GM21423 (cell line): ENCODE results near the gene ZSWIM4.

ENCODE experiments used
- ATAC-seq: cut with Tn5 transposase; IDR thresholded peaks from one replicate; pipeline ENCODE4 v1.9.1; 2021; ENCODE audit warnings: mild to moderate bottlenecking, moderate library complexity; ENCODE audit not compliant: unreplicated experiment

ZSWIM4 gene

GRCh38 chr19:13806728-13807127, 11.5 kb downstream of the ZSWIM4 start:
- ATAC-seq, result no peak

DNA sequence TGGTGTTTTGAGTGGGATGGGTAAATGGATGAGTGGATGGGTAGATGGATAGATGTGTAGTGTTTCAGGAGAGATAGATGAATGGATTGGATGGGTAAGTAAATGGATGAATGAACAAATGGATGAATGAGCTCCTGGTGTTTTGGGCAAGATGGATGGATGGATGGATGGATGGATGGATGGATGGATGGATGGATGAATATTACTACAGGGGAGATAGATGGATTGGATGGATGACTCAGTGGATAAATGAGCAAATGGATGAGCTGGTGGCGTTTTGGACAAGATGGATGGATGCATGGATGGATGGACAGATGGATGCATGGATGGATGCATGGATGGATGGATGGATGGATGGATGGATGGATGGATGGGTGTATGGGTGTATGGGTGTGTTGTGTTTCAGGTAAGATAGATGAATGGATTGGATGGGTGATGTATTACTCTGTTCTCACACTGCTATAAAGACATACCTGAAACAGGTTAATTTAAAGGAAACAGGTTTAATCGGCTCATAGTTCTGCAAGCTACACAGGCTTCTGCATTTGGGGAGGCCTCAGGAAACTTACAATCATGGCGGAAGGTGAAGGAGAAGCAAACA, 12.3 kb downstream of the ZSWIM4 start:
- ATAC-seq, result no peak

- ATAC-seq, result no peak
Measured at GRCh38 chr19:13808856-13809255, 13.6 kb downstream of the ZSWIM4 start.

- ATAC-seq, result no peak
Measured at GRCh38 chr19:13812544-13812943, 17.3 kb downstream of the ZSWIM4 start.

- no peak for ATAC-seq
Measured at GRCh38 chr19:13813147-13813546, 17.9 kb downstream of the ZSWIM4 start.

- no peak for ATAC-seq
Measured at GRCh38 chr19:13814550-13814949, 19.3 kb downstream of the ZSWIM4 start.

DNA sequence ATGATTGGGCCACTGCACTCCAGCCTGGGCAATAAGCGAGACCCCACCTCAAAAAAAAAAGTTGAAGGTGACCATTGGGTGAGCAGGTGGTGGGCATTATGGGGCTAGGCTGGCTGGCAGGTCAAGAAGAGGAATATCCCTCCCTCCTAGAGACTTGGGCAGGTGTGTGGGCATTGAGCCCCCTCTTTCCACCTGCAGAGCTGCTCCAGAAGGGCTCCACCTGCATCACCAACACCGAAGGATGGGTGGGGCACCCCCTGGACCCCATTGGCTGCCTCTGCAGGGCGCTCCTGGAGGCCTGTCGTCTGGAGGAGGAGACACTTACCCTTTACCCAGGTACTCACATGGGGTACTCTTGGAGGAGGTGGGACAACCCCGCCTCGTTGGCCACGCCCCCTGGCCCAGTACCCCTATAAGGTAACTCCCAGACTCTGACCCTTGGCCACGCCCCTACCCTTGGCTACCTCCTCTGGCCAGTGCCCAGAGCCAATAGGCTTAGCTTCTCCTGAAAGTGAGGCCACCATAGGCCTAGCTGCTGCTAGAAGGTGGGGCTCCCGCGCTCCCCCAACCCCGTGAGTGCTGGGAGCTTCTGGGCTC, 21.9 kb downstream of the ZSWIM4 start:
- ATAC-seq, result no peak

- no peak for ATAC-seq
Measured at GRCh38 chr19:13817615-13818371, 22.6 kb downstream of the ZSWIM4 start.

- no peak for ATAC-seq
Measured at GRCh38 chr19:13819238-13819637, 24.0 kb downstream of the ZSWIM4 start.

DNA sequence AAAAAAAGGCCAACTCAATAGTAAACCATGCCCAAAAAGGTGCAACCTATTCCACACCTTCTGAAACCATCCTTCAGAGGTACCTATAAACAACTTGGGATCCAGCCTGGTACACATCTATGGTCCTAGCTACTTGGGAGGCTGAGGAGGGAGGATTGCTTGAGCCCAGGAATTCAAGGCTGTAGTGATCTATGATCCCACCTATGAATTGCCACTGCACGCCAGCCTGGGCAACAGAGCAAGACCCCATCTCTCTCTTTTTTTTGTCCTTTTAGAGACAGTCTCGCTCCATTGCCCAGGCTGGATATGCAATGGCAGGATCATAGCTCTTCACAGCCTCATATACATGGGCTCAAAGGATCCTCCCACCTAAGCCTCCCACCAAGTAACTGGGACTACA, 26.0 kb downstream of the ZSWIM4 start:
- no peak for ATAC-seq

GRCh38 chr19:13823256-13823655, 28.0 kb downstream of the ZSWIM4 start:
- no peak for ATAC-seq

DNA sequence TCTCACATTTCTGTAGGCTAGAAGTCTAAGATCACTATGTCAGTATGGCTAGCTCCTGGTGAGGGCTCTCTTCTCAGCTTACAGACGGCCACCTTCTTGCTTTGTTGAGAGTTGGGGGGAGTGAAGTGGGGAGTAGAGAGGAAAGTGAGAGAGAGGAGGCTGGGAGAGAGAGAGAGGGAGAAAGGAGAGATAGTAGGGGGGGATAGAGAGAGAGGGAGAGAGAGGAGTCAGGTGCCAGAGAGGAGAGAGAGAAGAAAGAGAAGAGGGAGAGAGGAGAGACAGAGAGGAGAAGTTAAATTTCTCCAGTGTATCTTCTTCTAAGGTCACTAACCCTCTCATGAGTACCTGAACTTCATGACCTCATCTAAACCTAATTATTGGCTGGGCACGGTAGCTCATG, 28.7 kb downstream of the ZSWIM4 start:
- ATAC-seq, result no peak

DNA sequence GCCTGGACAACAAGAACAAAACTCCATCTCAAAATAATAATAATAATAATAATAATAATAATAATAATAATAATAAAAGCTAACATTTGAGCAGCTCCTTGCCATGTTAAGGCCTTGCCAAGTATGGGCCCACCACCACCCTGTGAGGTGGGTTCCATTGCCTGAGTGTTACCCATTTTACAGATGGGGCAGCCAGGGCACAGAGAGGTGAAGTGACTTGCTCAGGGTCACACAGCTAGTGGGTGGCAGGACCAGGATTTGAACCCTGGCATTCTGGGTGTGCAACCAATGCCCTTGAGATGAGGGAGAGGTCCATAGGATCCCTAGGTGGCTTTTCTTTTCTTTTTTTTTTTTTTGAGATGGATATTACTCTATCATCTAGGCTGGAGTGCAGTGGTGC, 29.5 kb downstream of the ZSWIM4 start:
- no peak for ATAC-seq

GRCh38 chr19:13825489-13826441, 30.5 kb downstream of the ZSWIM4 start:
- ATAC-seq, result no peak

GRCh38 chr19:13826652-13827235, 31.5 kb downstream of the ZSWIM4 start:
- ATAC-seq, result no peak

GRCh38 chr19:13827656-13828055, 32.4 kb downstream of the ZSWIM4 start:
- no peak for ATAC-seq

- no peak for ATAC-seq
Measured at GRCh38 chr19:13830114-13830740, 35.0 kb downstream of the ZSWIM4 start.

DNA sequence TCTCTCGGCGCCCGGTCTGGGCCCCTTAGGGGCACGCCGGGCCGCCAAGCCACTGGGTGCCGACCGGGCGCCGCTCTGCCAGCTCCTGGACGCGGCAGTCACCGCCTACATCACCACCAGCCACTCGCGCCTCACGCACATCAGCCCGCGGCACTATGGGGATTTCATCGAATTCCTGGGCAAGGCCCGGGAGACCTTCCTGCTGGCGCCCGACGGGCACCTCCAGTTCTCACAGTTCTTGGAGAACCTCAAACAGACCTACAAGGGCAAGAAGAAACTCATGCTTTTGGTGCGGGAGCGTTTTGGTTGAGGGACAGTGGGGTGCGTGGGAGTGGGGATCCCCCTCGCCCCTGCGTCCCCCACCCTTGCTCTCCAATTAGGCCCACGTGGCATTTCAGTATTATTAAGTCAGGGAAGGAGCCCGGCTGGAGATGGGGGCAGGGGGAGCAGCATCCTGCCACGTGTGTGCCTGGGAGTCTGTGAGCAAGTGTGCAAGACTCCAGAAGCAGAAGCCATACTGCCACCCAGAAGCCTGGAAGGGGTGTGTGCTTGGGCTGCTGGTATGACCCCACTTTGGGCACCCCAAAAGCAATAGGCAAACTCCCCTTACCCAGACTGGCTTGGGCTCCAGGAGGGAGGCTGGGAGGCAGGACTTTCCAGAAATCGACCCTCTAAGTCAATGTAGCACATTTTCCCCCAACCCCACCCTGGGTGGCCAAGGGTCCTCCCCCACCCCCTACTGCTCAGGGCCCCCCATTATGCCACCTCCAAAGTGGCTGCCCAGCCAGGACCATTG, 35.7 kb downstream of the ZSWIM4 start:
- no peak for ATAC-seq
